Measurements from ENCODE around the gene PGR.

PGR gene

DNA sequence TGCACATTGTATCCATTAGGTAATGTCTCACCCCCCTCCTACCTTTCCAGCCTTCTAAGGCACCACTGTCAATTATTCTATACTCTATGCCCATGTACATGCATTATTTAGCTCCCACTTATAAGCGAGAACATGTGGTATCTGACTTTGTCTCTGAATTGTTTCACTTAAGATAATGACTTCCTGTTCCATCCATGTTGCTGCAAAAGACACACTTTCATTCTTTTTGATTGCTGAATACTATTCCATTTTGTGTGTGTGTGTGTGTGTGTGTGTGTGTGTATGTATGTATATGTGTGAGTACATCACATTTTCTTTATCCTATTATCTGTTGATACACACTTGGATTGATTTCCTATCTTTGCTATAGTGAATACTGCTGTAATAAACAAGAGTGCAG is 84.2 kb downstream of the PGR start:
- Histone ChIP-seq H3K4me3 (ENCODE audit: insufficient read depth, low read depth, low read length, poor library complexity, severe bottlenecking) (no peak overlapping the region), H3K27me3 (replicated peaks; ENCODE audit: control insufficient read depth, insufficient read depth, low read length, poor library complexity, severe bottlenecking) (no peaks in the 10 kb centered on the region), H3K9me3 (ENCODE audit: control insufficient read depth, low read length) (no peaks in the 10 kb centered on the region), H3K27ac (ENCODE audit: insufficient read depth, low read length, poor library complexity, severe bottlenecking) (no peak overlapping the region), H3K36me3 (ENCODE audit: control insufficient read depth, insufficient read depth, low read length) (no peaks in the 10 kb centered on the region), H3K4me1 (ENCODE audit: control insufficient read depth, insufficient read depth, low read length, poor library complexity, severe bottlenecking) (no peaks in the 10 kb centered on the region)
- DNase-seq, result no peak

DNA sequence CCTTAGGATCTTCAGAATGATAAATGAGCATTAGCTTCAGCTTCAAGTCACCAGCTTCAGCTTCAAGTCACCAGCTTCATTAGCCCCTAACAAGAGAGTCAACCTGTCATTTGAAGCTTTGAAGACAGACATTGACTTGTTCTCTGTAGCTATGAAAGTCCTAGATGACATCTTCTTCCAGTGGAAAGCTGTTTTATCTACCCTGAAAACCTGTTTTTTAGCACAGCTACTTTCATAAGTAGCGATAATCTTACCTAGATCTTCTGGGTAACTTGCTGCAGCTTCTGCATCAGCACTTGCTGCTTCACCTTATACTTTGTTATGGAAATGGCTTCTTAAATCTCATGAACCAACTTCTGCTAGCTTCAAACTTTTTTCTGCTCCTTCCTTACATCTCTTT is 85.7 kb downstream of the PGR start:
- no peak overlapping the region for H3K27ac ChIP-seq (ENCODE audit: insufficient read depth, low read length, poor library complexity, severe bottlenecking)
- no peaks in the 10 kb centered on the region for H3K9me3 ChIP-seq (ENCODE audit: control insufficient read depth, low read length)
- H3K36me3 ChIP-seq (ENCODE audit: control insufficient read depth, insufficient read depth, low read length), result no peaks in the 10 kb centered on the region
- no peaks in the 10 kb centered on the region for H3K4me1 ChIP-seq (ENCODE audit: control insufficient read depth, insufficient read depth, low read length, poor library complexity, severe bottlenecking)
- no peaks in the 10 kb centered on the region for H3K27me3 ChIP-seq (replicated peaks; ENCODE audit: control insufficient read depth, insufficient read depth, low read length, poor library complexity, severe bottlenecking)
- H3K4me3 ChIP-seq (ENCODE audit: insufficient read depth, low read depth, low read length, poor library complexity, severe bottlenecking), result no peak overlapping the region
- DNase-seq, result no peak

DNA sequence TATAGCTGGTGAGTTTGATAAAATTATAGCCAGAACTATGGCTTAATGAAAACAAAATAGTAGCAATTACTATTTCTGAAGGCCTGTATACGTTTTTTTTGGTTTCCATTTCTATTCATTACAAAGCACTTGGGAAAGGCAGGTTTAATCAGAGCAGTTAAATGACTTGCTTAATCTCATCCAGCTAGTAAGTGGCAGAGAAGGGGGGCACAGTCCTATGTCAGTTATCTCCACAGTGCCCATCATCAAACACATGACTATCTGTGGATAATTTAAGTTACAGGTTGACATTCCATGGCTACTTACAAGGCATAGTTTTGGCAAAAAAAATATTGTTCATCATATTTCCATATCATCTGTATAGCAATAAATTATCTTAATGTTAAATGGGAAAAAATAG is 93.7 kb downstream of the PGR start:
- DNase-seq, result no peak
- H3K36me3 ChIP-seq (ENCODE audit: control insufficient read depth, insufficient read depth, low read length), result no peaks in the 10 kb centered on the region
- no peaks in the 10 kb centered on the region for H3K9me3 ChIP-seq (ENCODE audit: control insufficient read depth, low read length)
- no peaks in the 10 kb centered on the region for H3K27me3 ChIP-seq (replicated peaks; ENCODE audit: control insufficient read depth, insufficient read depth, low read length, poor library complexity, severe bottlenecking)
- no peaks in the 10 kb centered on the region for H3K4me1 ChIP-seq (ENCODE audit: control insufficient read depth, insufficient read depth, low read length, poor library complexity, severe bottlenecking)
- no peak overlapping the region for H3K27ac ChIP-seq (ENCODE audit: insufficient read depth, low read length, poor library complexity, severe bottlenecking)
- no peak overlapping the region for H3K4me3 ChIP-seq (ENCODE audit: insufficient read depth, low read depth, low read length, poor library complexity, severe bottlenecking)

DNA sequence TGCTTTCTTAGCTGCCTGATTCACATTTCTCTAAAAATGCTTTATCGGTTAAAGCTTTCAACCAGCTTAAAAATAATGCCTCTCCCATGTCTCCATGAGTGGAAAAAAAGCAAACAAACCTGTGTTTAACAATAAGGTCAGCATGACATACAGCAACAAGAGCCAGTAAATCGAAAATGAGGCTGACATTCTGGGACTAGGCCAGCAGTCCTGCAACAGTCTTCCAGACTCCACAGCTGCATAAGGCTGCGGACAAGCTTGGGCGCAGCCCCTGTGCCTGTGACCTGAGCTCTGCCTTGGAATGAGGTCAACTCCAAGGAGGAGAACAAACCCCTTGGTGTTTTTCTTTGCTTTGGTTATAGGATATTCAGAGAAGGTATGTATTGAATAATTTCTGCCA is 95.5 kb downstream of the PGR start:
- Histone ChIP-seq H3K36me3 (ENCODE audit: control insufficient read depth, insufficient read depth, low read length) (no peaks in the 10 kb centered on the region), H3K4me3 (ENCODE audit: insufficient read depth, low read depth, low read length, poor library complexity, severe bottlenecking) (no peak overlapping the region), H3K4me1 (ENCODE audit: control insufficient read depth, insufficient read depth, low read length, poor library complexity, severe bottlenecking) (no peaks in the 10 kb centered on the region), H3K27me3 (replicated peaks; ENCODE audit: control insufficient read depth, insufficient read depth, low read length, poor library complexity, severe bottlenecking) (no peaks in the 10 kb centered on the region), H3K9me3 (ENCODE audit: control insufficient read depth, low read length) (no peaks in the 10 kb centered on the region), H3K27ac (ENCODE audit: insufficient read depth, low read length, poor library complexity, severe bottlenecking) (no peak overlapping the region)
- no peak for DNase-seq

DNA sequence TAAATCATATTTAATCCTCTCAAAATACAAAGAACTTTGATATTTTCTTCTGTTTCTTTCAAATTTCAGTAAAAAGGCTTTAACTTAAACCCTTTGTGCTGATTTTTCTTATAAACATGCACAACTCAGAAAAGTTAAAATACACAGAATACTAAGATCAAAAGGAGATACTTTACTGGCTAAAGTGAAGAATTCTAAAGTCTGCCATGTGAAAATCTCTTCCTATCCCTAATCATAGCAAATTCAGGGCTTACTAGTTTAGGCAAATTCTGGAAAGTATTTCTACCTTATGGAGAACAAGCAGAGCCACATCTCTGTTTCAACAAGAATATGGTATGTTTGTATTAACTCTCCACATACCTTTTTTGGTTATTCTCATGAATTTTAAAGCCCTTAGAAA is 96.6 kb downstream of the PGR start:
- Histone ChIP-seq H3K27ac (ENCODE audit: insufficient read depth, low read length, poor library complexity, severe bottlenecking) (no peak overlapping the region), H3K36me3 (ENCODE audit: control insufficient read depth, insufficient read depth, low read length) (no peaks in the 10 kb centered on the region), H3K9me3 (ENCODE audit: control insufficient read depth, low read length) (no peaks in the 10 kb centered on the region), H3K27me3 (replicated peaks; ENCODE audit: control insufficient read depth, insufficient read depth, low read length, poor library complexity, severe bottlenecking) (no peaks in the 10 kb centered on the region), H3K4me1 (ENCODE audit: control insufficient read depth, insufficient read depth, low read length, poor library complexity, severe bottlenecking) (no peaks in the 10 kb centered on the region), H3K4me3 (ENCODE audit: insufficient read depth, low read depth, low read length, poor library complexity, severe bottlenecking) (no peak overlapping the region)
- DNase-seq, result no peak

DNA sequence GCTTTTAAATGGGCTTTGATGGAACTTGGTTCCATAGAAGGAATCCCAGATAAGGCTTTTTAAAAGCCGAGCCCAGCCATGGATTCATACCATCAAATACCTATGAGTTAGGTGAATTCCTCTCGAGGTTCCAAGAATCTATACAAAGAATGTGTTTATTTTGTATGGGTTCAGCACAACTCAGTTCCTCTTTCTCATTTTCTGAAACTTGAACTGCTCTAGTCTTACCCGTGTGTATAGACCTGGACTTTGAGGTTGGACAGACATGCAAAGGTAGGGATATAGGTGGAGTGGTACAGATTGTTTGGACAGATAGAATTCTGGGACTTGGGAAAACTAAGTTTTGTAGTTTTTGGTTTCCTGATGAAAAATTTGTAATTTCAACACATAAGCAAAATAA is 97.9 kb downstream of the PGR start:
- H3K27ac ChIP-seq (ENCODE audit: insufficient read depth, low read length, poor library complexity, severe bottlenecking), result no peak overlapping the region
- H3K4me1 ChIP-seq (ENCODE audit: control insufficient read depth, insufficient read depth, low read length, poor library complexity, severe bottlenecking), result no peaks in the 10 kb centered on the region
- no peaks in the 10 kb centered on the region for H3K36me3 ChIP-seq (ENCODE audit: control insufficient read depth, insufficient read depth, low read length)
- no peaks in the 10 kb centered on the region for H3K27me3 ChIP-seq (replicated peaks; ENCODE audit: control insufficient read depth, insufficient read depth, low read length, poor library complexity, severe bottlenecking)
- no peak for DNase-seq
- no peak overlapping the region for H3K4me3 ChIP-seq (ENCODE audit: insufficient read depth, low read depth, low read length, poor library complexity, severe bottlenecking)
- H3K9me3 ChIP-seq (ENCODE audit: control insufficient read depth, low read length), result no peaks in the 10 kb centered on the region

DNA sequence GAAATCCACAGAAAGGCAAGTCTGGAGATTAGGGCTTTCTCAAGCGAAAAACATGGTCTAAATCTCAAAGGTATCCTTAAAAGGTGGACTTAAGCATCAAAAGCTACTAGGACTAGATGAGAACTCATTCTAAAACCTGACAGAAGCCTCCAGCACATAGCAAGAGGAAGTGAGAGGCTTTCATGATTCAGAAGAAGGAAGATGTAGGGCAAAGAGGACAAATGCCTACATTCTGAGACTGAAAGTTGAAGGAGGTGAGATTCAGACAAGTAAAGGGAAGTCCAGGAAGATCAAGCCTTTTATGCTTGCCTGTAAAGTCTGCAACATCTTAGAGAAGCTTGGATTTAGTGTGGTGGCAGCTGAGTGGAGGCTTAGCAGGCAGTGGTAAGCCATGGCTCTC is 98.9 kb downstream of the PGR start:
- H3K27me3 ChIP-seq (replicated peaks; ENCODE audit: control insufficient read depth, insufficient read depth, low read length, poor library complexity, severe bottlenecking), result no peaks in the 10 kb centered on the region
- no peaks in the 10 kb centered on the region for H3K9me3 ChIP-seq (ENCODE audit: control insufficient read depth, low read length)
- no peaks in the 10 kb centered on the region for H3K36me3 ChIP-seq (ENCODE audit: control insufficient read depth, insufficient read depth, low read length)
- no peak overlapping the region for H3K27ac ChIP-seq (ENCODE audit: insufficient read depth, low read length, poor library complexity, severe bottlenecking)
- H3K4me3 ChIP-seq (ENCODE audit: insufficient read depth, low read depth, low read length, poor library complexity, severe bottlenecking), result no peak overlapping the region
- DNase-seq, result no peak
- H3K4me1 ChIP-seq (ENCODE audit: control insufficient read depth, insufficient read depth, low read length, poor library complexity, severe bottlenecking), result no peaks in the 10 kb centered on the region

DNA sequence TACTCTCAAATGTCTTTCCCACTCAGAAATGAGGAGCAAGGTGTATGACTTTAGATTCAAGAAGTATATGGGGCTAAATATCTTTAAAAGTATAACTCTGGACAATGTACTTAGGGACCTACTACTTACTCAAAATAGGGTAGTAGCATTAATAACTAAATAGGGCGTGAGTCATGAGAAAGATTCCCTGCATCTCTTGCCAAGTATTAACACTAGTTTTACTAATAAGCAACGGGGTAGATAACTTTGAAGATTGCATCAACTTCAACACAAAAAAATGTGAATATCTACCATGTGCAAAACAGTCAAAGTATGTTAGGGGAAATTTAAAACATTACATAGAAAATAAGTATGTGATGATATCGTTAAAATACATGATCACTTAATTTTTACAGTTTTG is 99.6 kb downstream of the PGR start:
- no peak overlapping the region for H3K4me3 ChIP-seq (ENCODE audit: insufficient read depth, low read depth, low read length, poor library complexity, severe bottlenecking)
- H3K27me3 ChIP-seq (replicated peaks; ENCODE audit: control insufficient read depth, insufficient read depth, low read length, poor library complexity, severe bottlenecking), result no peaks in the 10 kb centered on the region
- H3K27ac ChIP-seq (ENCODE audit: insufficient read depth, low read length, poor library complexity, severe bottlenecking), result no peak overlapping the region
- H3K9me3 ChIP-seq (ENCODE audit: control insufficient read depth, low read length), result no peaks in the 10 kb centered on the region
- H3K36me3 ChIP-seq (ENCODE audit: control insufficient read depth, insufficient read depth, low read length), result no peaks in the 10 kb centered on the region
- no peak for DNase-seq
- H3K4me1 ChIP-seq (ENCODE audit: control insufficient read depth, insufficient read depth, low read length, poor library complexity, severe bottlenecking), result no peaks in the 10 kb centered on the region

DNA sequence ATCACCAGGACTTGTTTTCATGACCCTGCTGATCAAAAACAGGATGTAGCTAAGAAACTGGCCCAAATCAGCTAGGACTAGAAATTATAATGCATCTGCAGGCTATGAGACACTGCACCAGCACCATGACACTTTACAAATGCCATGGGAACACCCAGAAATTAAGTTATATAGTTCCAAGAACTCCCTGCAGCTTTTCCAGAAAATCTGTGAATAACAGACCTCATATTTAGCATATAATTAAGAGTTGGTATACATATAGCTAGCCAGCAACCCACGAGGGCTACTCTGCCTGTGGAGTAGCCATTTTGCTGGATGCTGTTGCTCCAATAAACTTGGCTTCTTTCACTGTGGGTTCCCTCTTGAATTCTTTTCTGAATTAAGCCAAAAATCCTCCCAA is 101.0 kb downstream of the PGR start:
- Histone ChIP-seq H3K9me3 (ENCODE audit: control insufficient read depth, low read length) (no peaks in the 10 kb centered on the region), H3K4me1 (ENCODE audit: control insufficient read depth, insufficient read depth, low read length, poor library complexity, severe bottlenecking) (no peaks in the 10 kb centered on the region), H3K27me3 (replicated peaks; ENCODE audit: control insufficient read depth, insufficient read depth, low read length, poor library complexity, severe bottlenecking) (no peaks in the 10 kb centered on the region), H3K27ac (ENCODE audit: insufficient read depth, low read length, poor library complexity, severe bottlenecking) (no peak overlapping the region), H3K36me3 (ENCODE audit: control insufficient read depth, insufficient read depth, low read length) (no peaks in the 10 kb centered on the region), H3K4me3 (ENCODE audit: insufficient read depth, low read depth, low read length, poor library complexity, severe bottlenecking) (no peak overlapping the region)
- DNase-seq, result no peak

DNA sequence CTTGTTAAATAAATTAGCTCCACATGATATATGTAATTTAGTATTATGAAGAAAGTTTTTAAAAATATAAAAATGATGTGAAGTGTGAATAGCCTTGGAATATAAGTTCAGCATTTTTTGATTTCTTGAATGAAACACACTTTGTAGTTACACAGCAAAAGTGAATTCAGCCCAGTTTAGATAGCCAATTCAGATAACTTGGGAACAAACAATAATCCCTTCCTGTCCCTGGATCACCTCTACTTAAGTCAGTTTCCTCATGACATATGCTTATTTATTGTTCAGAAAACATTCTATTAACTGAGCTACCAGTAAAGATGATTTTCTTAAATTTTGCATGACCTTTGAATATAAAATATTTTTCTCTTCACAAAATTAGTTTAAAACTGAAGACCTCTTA is 107.4 kb downstream of the PGR start:
- no peak overlapping the region for H3K27ac ChIP-seq (ENCODE audit: insufficient read depth, low read length, poor library complexity, severe bottlenecking)
- H3K4me3 ChIP-seq (ENCODE audit: insufficient read depth, low read depth, low read length, poor library complexity, severe bottlenecking), result no peak overlapping the region
- H3K4me1 ChIP-seq (ENCODE audit: control insufficient read depth, insufficient read depth, low read length, poor library complexity, severe bottlenecking), result no peaks in the 10 kb centered on the region
- DNase-seq, result no peak
- no peaks in the 10 kb centered on the region for H3K9me3 ChIP-seq (ENCODE audit: control insufficient read depth, low read length)
- no peaks in the 10 kb centered on the region for H3K27me3 ChIP-seq (replicated peaks; ENCODE audit: control insufficient read depth, insufficient read depth, low read length, poor library complexity, severe bottlenecking)
- H3K36me3 ChIP-seq (ENCODE audit: control insufficient read depth, insufficient read depth, low read length), result no peaks in the 10 kb centered on the region

DNA sequence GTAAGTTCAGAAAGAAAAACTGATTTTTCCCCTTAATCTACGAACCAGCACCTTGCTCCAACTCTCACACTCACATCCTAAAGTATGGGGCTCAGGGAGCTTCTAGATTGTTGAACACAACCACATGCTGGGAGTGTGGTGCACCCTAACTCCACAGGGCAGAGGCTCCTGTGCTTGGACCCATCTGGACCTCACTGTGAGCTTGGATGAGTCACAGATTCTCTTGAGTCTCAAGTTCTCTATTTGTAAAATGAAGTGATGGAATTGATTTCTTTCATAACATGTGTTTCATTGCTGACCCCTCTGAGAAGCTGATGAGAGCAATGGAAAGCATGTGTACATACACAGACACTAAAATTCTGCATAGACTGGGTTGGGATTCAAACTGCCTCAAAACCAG is 109.7 kb downstream of the PGR start:
- Histone ChIP-seq H3K4me3 (ENCODE audit: insufficient read depth, low read depth, low read length, poor library complexity, severe bottlenecking) (no peak overlapping the region), H3K9me3 (ENCODE audit: control insufficient read depth, low read length) (no peaks in the 10 kb centered on the region), H3K36me3 (ENCODE audit: control insufficient read depth, insufficient read depth, low read length) (no peaks in the 10 kb centered on the region), H3K27me3 (replicated peaks; ENCODE audit: control insufficient read depth, insufficient read depth, low read length, poor library complexity, severe bottlenecking) (no peaks in the 10 kb centered on the region), H3K27ac (ENCODE audit: insufficient read depth, low read length, poor library complexity, severe bottlenecking) (no peak overlapping the region), H3K4me1 (ENCODE audit: control insufficient read depth, insufficient read depth, low read length, poor library complexity, severe bottlenecking) (no peaks in the 10 kb centered on the region)
- no peak for DNase-seq

Measured in effector memory CD4-positive, alpha-beta T cell (primary cell).